ENCODE results near the gene FAM228A. TPM values are rescaled to one million over a fixed set of nuclear protein-coding genes. Genes with fewer than 3 reads are reported as not detected.

The FAM228A gene
- total and polyA plus RNA-seq, 2 donors (not counting 3 experiments of a cell fraction or from before 2014, with no cell fraction given), result 0.36 to 1.00 TPM

GRCh38 chr2:24159708-24160107, 15.1 kb upstream of the FAM228A start:
- no peaks in the 10 kb centered on the region for H3K79me2 ChIP-seq (ENCODE audit: control insufficient read depth, insufficient read depth, low read length)
- no peak overlapping the region for H3K4me2 ChIP-seq (ENCODE audit: insufficient read depth, low read length)
- intact Hi-C loops (cut with micrococcal nuclease) (no loop called here), dilution Hi-C loops (cut with MboI; ENCODE audit: extremely low pct_ligation_motif_present, low sequenced_read_pairs) (no loop called here)
- H3K27ac ChIP-seq (ENCODE audit: insufficient read depth, low read depth, low read length), result no peak overlapping the region
- no peaks in the 10 kb centered on the region for H3K36me3 ChIP-seq (ENCODE audit: control insufficient read depth in 2 of 2, extremely low read depth in 1 of 2, insufficient read depth in 2 of 2, low read length in 2 of 2)
- BruUV-seq (replicated peaks), result no TSS peak
- no peaks in the 10 kb centered on the region for H3K9me1 ChIP-seq (replicated peaks; ENCODE audit: control insufficient read depth, extremely low read depth, insufficient read depth, low read length)
- H3K9me3 ChIP-seq (replicated peaks; ENCODE audit: control insufficient read depth, insufficient read depth, low read length), result no peaks in the 10 kb centered on the region
- DNase-seq (ENCODE audit: low read depth, low spot score) (no peak), FAIRE-seq (no peak)
- TF ChIP-seq, protein P1, sequence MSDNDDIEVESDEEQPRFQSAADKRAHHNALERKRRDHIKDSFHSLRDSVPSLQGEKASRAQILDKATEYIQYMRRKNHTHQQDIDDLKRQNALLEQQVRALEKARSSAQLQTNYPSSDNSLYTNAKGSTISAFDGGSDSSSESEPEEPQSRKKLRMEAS (IDR thresholded peaks at IDR 0.05; ENCODE audit: insufficient read depth, insufficient read length), result no peak
- TF ChIP-seq MYC (IDR thresholded peaks at IDR 0.05; ENCODE audit: low read depth, low read length), result no peak
- TF ChIP-seq POLR2AphosphoS5 (IDR thresholded peaks at IDR 0.05; ENCODE audit: insufficient read depth, low read depth, low read length), result no peak
- TF ChIP-seq POLR2A (IDR thresholded peaks at IDR 0.05; ENCODE audit: low read depth, low read length), result no peak
- TF ChIP-seq, protein P2, sequence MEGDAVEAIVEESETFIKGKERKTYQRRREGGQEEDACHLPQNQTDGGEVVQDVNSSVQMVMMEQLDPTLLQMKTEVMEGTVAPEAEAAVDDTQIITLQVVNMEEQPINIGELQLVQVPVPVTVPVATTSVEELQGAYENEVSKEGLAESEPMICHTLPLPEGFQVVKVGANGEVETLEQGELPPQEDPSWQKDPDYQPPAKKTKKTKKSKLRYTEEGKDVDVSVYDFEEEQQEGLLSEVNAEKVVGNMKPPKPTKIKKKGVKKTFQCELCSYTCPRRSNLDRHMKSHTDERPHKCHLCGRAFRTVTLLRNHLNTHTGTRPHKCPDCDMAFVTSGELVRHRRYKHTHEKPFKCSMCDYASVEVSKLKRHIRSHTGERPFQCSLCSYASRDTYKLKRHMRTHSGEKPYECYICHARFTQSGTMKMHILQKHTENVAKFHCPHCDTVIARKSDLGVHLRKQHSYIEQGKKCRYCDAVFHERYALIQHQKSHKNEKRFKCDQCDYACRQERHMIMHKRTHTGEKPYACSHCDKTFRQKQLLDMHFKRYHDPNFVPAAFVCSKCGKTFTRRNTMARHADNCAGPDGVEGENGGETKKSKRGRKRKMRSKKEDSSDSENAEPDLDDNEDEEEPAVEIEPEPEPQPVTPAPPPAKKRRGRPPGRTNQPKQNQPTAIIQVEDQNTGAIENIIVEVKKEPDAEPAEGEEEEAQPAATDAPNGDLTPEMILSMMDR (IDR thresholded peaks at IDR 0.05; ENCODE audit: extremely low read depth in 1 of 2, insufficient read depth in 1 of 2, low read depth in 1 of 2, low read length in 2 of 2), result no peak
- no peak for TF ChIP-seq FOS (IDR thresholded peaks at IDR 0.05; ENCODE audit: borderline replicate concordance, insufficient read depth, low read length)
- no peak for TF ChIP-seq EZH2 (IDR thresholded peaks at IDR 0.05; ENCODE audit: borderline replicate concordance, low read depth, low read length, severe bottlenecking)
- TF ChIP-seq GATA2 (IDR thresholded peaks at IDR 0.05; ENCODE audit: insufficient read depth, insufficient read length, low read depth, low read length), result no peak
- no peak for TF ChIP-seq JUN (IDR thresholded peaks at IDR 0.05; ENCODE audit: borderline replicate concordance, insufficient read depth, insufficient read length, low read depth)
- no peak overlapping the region for H2AFZ ChIP-seq (ENCODE audit: low read depth, low read length)
- H3K9ac ChIP-seq (replicated peaks; ENCODE audit: extremely low read depth, insufficient read depth, low read length), result no peak overlapping the region
- no peaks in the 10 kb centered on the region for H4K20me1 ChIP-seq (replicated peaks; ENCODE audit: control insufficient read depth, extremely low read depth, insufficient read depth, low read length)
- H3K4me3 ChIP-seq (replicated peaks in 1 of 3; ENCODE audit: insufficient read depth in 1 of 3, low read depth in 1 of 3, low read length in 3 of 3), result no peak overlapping the region
- no peaks in the 10 kb centered on the region for H3K4me1 ChIP-seq (ENCODE audit: control insufficient read depth, extremely low read depth, insufficient read depth, low read length)
- CTCF ChIA-PET, result no interaction called here
- POLR2A ChIA-PET, result no interaction called here
- H3K27me3 ChIP-seq (ENCODE audit: control insufficient read depth in 2 of 2, insufficient read depth in 2 of 2, low read length in 2 of 2), result no peaks in the 10 kb centered on the region
